Upper lobe of left lung (tissue), 4 donors: ENCODE data around the gene CFAP58.

Source experiments
- CTCF ChIP-seq, 6 experiments: fragments of 450-650 bp in 4 of 6; fragments of 200-600 bp in 2 of 6; sonication (generic) in 2 of 6; IDR thresholded peaks; one replicate each; pipeline ENCODE4 v1.5.1; 2016 to 2019; ENCODE audit warnings: antibody characterized with exemption in 6 of 6
- POLR2AphosphoS5 ChIP-seq, 2 donors: sonication (generic); formaldehyde crosslinking; IDR thresholded peaks; one replicate each; pipeline ENCODE4 v1.5.1; 2017; ENCODE audit warnings: antibody characterized with exemption in 2 of 2

GRCh38 chr10:104449391-104449790 is 95.8 kb downstream of the CFAP58 start:
- TF ChIP-seq CTCF (IDR thresholded peaks at IDR 0.05) (no peak), POLR2AphosphoS5 (IDR thresholded peaks at IDR 0.05) (no peak)
